MM.1S (cell line): ENCODE results near the gene PITPNM1.

Experiments used
- DNase-seq: peaks from one replicate; pipeline ENCODE4 v3.0.0-alpha.2; 2015
- H2AFZ ChIP-seq: fragments of 300-600 bp; sonication (generic); 2 replicates; pipeline ENCODE4 v1.6.0; 2016; ENCODE audit warnings: antibody characterized with exemption, low read length
- H3F3A ChIP-seq: fragments of 300-600 bp; sonication (generic); 2 replicates; pipeline ENCODE4 v1.6.1; 2016; ENCODE audit warnings: mild to moderate bottlenecking, antibody characterized with exemption, low read length, moderate library complexity, mixed read lengths; ENCODE audit not compliant: insufficient read depth
- H3K27ac ChIP-seq: fragments of 300-600 bp; sonication (generic); 2 replicates; pipeline ENCODE4 v1.5.1; 2016; ENCODE audit warnings: mild to moderate bottlenecking, low read length
- H3K27me3 ChIP-seq: fragments of 300-600 bp; sonication (generic); replicated peaks from 2 replicates; pipeline ENCODE4 v1.6.0; 2016; ENCODE audit warnings: low read length; ENCODE audit not compliant: insufficient read depth
- H3K36me3 ChIP-seq: fragments of 300-600 bp; sonication (generic); replicated peaks from 2 replicates; pipeline ENCODE4 v1.6.1; 2016; ENCODE audit warnings: mild to moderate bottlenecking, low read length, mixed read lengths; ENCODE audit not compliant: insufficient read depth
- H3K4me1 ChIP-seq: fragments of 300-600 bp; sonication (generic); 2 replicates; pipeline ENCODE4 v1.6.1; 2016; ENCODE audit warnings: low read length, mixed read lengths
- H3K4me2 ChIP-seq: fragments of 300-600 bp; sonication (generic); 2 replicates; pipeline ENCODE4 v1.6.0; 2016; ENCODE audit warnings: low read depth, low read length
- H3K4me3 ChIP-seq: fragments of 300-600 bp; sonication (generic); 2 replicates; pipeline ENCODE4 v1.5.1; 2016; ENCODE audit warnings: low read length, mixed read lengths
- H3K79me2 ChIP-seq: fragments of 300-600 bp; sonication (generic); 2 replicates; pipeline ENCODE4 v1.6.1; 2016; ENCODE audit warnings: mixed run types, low read length, mixed read lengths
- H3K9ac ChIP-seq: fragments of 300-600 bp; sonication (generic); 2 replicates; pipeline ENCODE4 v1.6.1; 2016; ENCODE audit warnings: low read length, mixed read lengths
- H3K9me2 ChIP-seq: fragments of 300-600 bp; sonication (generic); replicated peaks from 2 replicates; pipeline ENCODE4 v1.6.1; 2016; ENCODE audit warnings: mild to moderate bottlenecking, low read length, mixed read lengths; ENCODE audit not compliant: insufficient read depth
- H3K9me3 ChIP-seq: fragments of 300-600 bp; sonication (generic); replicated peaks from 2 replicates; pipeline ENCODE4 v1.6.1; 2016; ENCODE audit warnings: mild to moderate bottlenecking, low read length, mixed read lengths; ENCODE audit not compliant: insufficient read depth
- H4K20me1 ChIP-seq: fragments of 300-600 bp; sonication (generic); 2 replicates; pipeline ENCODE4 v1.6.1; 2016; ENCODE audit warnings: mild to moderate bottlenecking, low read length, moderate library complexity, mixed read lengths; ENCODE audit not compliant: insufficient read depth
- EZH2 ChIP-seq: fragments of 300-600 bp; sonication (generic); optimal IDR thresholded peaks from 2 replicates; pipeline ENCODE3; 2017; ENCODE audit warnings: low read depth, mild to moderate bottlenecking, antibody characterized with exemption, low read length, mixed read lengths
- EZH2phosphoT487 ChIP-seq: fragments of 300-600 bp; sonication (generic); IDR thresholded peaks from 2 replicates; pipeline ENCODE4 v1.6.1; 2018; ENCODE audit warnings: antibody characterized with exemption, low read length
- TF ChIP-seq, protein P1 (sequence below): fragments of 300-600 bp; sonication (generic); IDR thresholded peaks from 2 replicates; pipeline ENCODE4 v1.5.1; 2016; ENCODE audit warnings: antibody characterized with exemption, low read length, mixed read lengths

PITPNM1 gene

DNA sequence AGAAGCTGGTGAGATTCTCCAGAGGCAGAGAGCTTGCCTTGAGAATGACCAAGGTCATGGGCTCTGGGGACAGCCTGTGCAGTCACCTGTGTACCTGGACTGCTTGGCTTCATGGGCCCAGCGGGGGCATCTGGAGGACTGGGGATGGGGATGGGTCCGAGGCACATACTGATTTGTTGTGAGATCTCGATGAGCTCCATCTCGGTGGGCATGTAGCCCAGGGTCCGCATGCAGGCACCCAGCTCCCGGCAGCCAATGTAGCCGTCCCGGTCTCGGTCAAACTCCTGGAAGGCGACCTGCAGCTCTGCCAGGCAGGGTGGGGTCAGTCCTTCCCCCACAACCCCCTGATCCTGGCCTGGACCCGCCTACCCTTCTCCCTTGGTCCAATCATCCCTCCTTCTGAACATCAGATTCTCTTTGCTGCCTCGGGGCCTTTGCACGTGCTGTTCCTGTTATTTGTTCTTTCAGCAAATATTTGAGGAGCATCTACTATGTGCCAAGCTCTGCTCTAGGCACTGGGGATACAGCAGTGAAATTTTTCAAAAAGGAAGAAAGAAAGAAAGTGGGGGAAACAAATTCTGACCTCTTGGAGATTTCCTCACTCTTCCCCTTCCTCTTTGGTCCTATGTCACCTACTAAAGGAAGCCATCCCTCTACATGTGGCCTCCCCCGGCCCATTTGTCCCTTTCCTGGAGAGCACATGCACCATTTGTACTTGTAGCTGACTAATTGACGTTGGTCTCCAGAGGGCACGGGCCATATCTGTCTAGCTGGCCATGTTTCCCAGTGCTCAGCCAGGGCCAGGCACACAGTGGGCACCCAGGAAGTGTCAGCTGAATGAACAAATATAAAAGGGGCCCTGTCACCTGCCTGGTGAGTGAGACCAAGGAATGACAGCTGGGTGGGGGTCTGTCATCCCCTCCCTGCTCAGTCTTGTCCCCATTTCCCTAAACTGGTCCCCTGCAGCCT lies 16.0 kb upstream of the PITPNM1 start:
- H3K4me1 ChIP-seq = no peaks in the 10 kb centered on the region
- H3K27ac ChIP-seq = no peak overlapping the region
- no peak overlapping the region for H3K4me2 ChIP-seq
- H3K79me2 ChIP-seq = no peaks in the 10 kb centered on the region
- H3K9ac ChIP-seq = no peak overlapping the region
- no peak for DNase-seq
- H4K20me1 ChIP-seq = no peaks in the 10 kb centered on the region
- no peaks in the 10 kb centered on the region for H3F3A ChIP-seq
- H3K4me3 ChIP-seq = no peak overlapping the region
- no peaks in the 10 kb centered on the region for H3K9me2 ChIP-seq
- TF ChIP-seq, protein P1, sequence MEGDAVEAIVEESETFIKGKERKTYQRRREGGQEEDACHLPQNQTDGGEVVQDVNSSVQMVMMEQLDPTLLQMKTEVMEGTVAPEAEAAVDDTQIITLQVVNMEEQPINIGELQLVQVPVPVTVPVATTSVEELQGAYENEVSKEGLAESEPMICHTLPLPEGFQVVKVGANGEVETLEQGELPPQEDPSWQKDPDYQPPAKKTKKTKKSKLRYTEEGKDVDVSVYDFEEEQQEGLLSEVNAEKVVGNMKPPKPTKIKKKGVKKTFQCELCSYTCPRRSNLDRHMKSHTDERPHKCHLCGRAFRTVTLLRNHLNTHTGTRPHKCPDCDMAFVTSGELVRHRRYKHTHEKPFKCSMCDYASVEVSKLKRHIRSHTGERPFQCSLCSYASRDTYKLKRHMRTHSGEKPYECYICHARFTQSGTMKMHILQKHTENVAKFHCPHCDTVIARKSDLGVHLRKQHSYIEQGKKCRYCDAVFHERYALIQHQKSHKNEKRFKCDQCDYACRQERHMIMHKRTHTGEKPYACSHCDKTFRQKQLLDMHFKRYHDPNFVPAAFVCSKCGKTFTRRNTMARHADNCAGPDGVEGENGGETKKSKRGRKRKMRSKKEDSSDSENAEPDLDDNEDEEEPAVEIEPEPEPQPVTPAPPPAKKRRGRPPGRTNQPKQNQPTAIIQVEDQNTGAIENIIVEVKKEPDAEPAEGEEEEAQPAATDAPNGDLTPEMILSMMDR = no peak
- TF ChIP-seq EZH2phosphoT487 = no peak
- no peak for TF ChIP-seq EZH2
- H3K36me3 ChIP-seq = no peaks in the 10 kb centered on the region
- peaks cover 73% of the 10 kb centered on the region for H3K27me3 ChIP-seq
- no peaks in the 10 kb centered on the region for H3K9me3 ChIP-seq
- no peak overlapping the region for H2AFZ ChIP-seq

GRCh38 chr11:67519726-67520125 lies 14.6 kb upstream of the PITPNM1 start:
- Histone ChIP-seq H3K79me2 (no peaks in the 10 kb centered on the region), H3K4me1 (no peaks in the 10 kb centered on the region), H3K9me3 (no peaks in the 10 kb centered on the region), H3K27me3 (peaks cover 73% of the 10 kb centered on the region), H3K27ac (no peak overlapping the region), H2AFZ (no peak overlapping the region), H3K36me3 (no peaks in the 10 kb centered on the region), H4K20me1 (no peaks in the 10 kb centered on the region), H3F3A (no peaks in the 10 kb centered on the region), H3K9me2 (no peaks in the 10 kb centered on the region), H3K4me3 (no peak overlapping the region), H3K9ac (no peak overlapping the region), H3K4me2 (no peak overlapping the region)
- DNase-seq = no peak
- TF ChIP-seq, protein P1 = no peak
- TF ChIP-seq EZH2 = no peak
- no peak for TF ChIP-seq EZH2phosphoT487

GRCh38 chr11:67517784-67518552 lies 12.8 kb upstream of the PITPNM1 start:
- Histone ChIP-seq H3K79me2 (no peaks in the 10 kb centered on the region), H3K27me3 (peaks cover 71% of the 10 kb centered on the region), H3K4me1 (no peaks in the 10 kb centered on the region), H2AFZ (no peak overlapping the region), H3K4me2 (no peak overlapping the region), H3K9ac (no peak overlapping the region), H4K20me1 (no peaks in the 10 kb centered on the region; the same call in 1 of the 2 replicates), H3K27ac (no peak overlapping the region), H3F3A (no peaks in the 10 kb centered on the region), H3K4me3 (no peak overlapping the region), H3K9me3 (no peaks in the 10 kb centered on the region), H3K9me2 (no peaks in the 10 kb centered on the region), H3K36me3 (no peaks in the 10 kb centered on the region)
- DNase-seq = no peak
- TF ChIP-seq EZH2 = no peak
- no peak for TF ChIP-seq EZH2phosphoT487
- TF ChIP-seq, protein P1 = no peak
